NB4 (cell line): Measurements from ENCODE around the gene ZNF550.
"Not testable (repeated sequence)": the region's sequence is repeated elsewhere in the genome, so short reads cannot be mapped to it uniquely, and the experiment has no call there.

Experiments used
- CTCF ChIP-seq: IDR thresholded peaks from one replicate; pipeline ENCODE4 v1.5.1; 2012; ENCODE audit warnings: low read depth, low read length
- POLR2A ChIP-seq: IDR thresholded peaks from 2 replicates; pipeline ENCODE4 v1.6.1; 2011; ENCODE audit warnings: mild to moderate bottlenecking; ENCODE audit not compliant: insufficient read length; ENCODE audit errors: extremely low read depth

DNA sequence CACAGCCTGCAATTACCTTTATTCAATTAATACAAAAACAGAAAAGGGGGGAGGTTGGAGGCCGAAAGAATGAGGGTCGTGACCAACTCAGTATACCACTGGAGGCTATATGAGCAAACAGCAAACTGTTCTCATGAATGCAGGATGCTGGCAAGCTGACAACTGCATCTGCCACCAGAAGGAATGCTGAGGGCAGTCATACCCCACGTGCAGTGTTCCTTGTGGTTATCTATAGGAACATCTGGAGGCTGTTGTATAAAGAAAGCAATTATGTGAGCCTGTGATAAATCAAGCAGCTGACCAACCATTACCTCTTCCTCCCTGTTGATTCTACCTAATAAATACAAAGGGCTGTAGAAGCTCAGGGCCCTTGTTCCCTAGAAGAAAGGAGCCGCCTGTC, 41.6 kb downstream of the ZNF550 start:
- not testable (repeated sequence) for TF ChIP-seq CTCF, POLR2A
